GM12878 (cell line): ENCODE results near the gene ANXA5. TPM values are rescaled to one million over a fixed set of nuclear protein-coding genes. Genes with fewer than 3 reads are reported as not detected.
A peak's percentile ranks its signal among the peaks of the same experiment; 100 is the strongest.

Experiments
- ATAC-seq: fragments of 200-7000 bp; cut with Tn5 transposase; 3 replicates; pipeline ENCODE4 v1.9.1; 2020; ENCODE audit warnings: mild to moderate bottlenecking, moderate library complexity
- BruUV-seq: library from RNA; stranded (reverse); fragments of 400-500 nt; replicated peaks from 2 replicates; lab custom pipeline; 2021; lab: Mats Ljungman, UMichigan
- CTCF ChIA-PET: fragments of 300-600 bp; sonication (Branson Sonifier 250); formaldehyde crosslinking; extraction: SDS; loops from one replicate; lab custom pipeline; 2021; ENCODE audit warnings: inconsistent platforms; lab: Yijun Ruan, JAX
- POLR2A ChIA-PET: fragments of 350-600 bp; formaldehyde crosslinking; extraction: SDS; loops from one replicate; lab custom pipeline; 2021; ENCODE audit warnings: inconsistent platforms; lab: Charles Lee
- RAD21 ChIA-PET: fragments of 300-600 bp; sonication (Branson Sonifier 250); formaldehyde crosslinking; loops from one replicate; lab custom pipeline; 2023; ENCODE audit warnings: antibody characterized with exemption; ENCODE audit not compliant: unreplicated experiment; lab: Charles Lee
- SMC1A ChIA-PET: fragments of 300-600 bp; sonication (Branson Sonifier 250); formaldehyde crosslinking; loops from one replicate; lab custom pipeline; 2023; ENCODE audit not compliant: unreplicated experiment, uncharacterized antibody; lab: Charles Lee
- DNase-seq: peaks from one replicate; pipeline ENCODE4 v3.0.0-alpha.2; 2011; ENCODE audit warnings: low read depth, low spot score
- FAIRE-seq: peaks from 3 replicates; lab custom pipeline; 2011; peaks lifted over from hg19 to GRCh38; lab: Jason Lieb, UNC
- H2AFZ ChIP-seq: 2 replicates; pipeline ENCODE4 v1.6.0; 2011; ENCODE audit warnings: low read depth, low read length, control low read depth; ENCODE audit not compliant: control insufficient read depth
- H3K27ac ChIP-seq: 2 replicates; pipeline ENCODE4 v1.5.1; 2011; ENCODE audit warnings: control low read depth; ENCODE audit not compliant: control insufficient read depth, insufficient read depth
- H3K27me3 ChIP-seq, 2 experiments: replicated peaks in 1 of 2; 2 replicates each; pipeline versions ENCODE4 v1.6.0 to v1.6.1; 2011; ENCODE audit warnings: low read length in 1 of 2; ENCODE audit not compliant: control insufficient read depth in 2 of 2, insufficient read depth in 2 of 2
- H3K36me3 ChIP-seq, 2 experiments: 2 replicates each; pipeline ENCODE4 v1.5.1; 2011; ENCODE audit warnings: low read length in 1 of 2; ENCODE audit not compliant: control insufficient read depth in 2 of 2, insufficient read depth in 2 of 2
- H3K4me1 ChIP-seq: 2 replicates; pipeline ENCODE4 v1.6.1; 2011; ENCODE audit warnings: mild to moderate bottlenecking, low read length, moderate library complexity, mixed read lengths; ENCODE audit not compliant: control insufficient read depth, insufficient read depth
- H3K4me2 ChIP-seq: 2 replicates; pipeline ENCODE4 v1.6.0; 2011; ENCODE audit warnings: control low read depth; ENCODE audit not compliant: control insufficient read depth, insufficient read depth
- H3K4me3 ChIP-seq: fragments of 200-600 bp; sonication (generic); 2 replicates; pipeline ENCODE4 v1.5.1; 2016
- H3K79me2 ChIP-seq: 2 replicates; pipeline ENCODE4 v1.6.0; 2011; ENCODE audit warnings: low read length; ENCODE audit not compliant: control insufficient read depth, insufficient read depth
- H3K9ac ChIP-seq: 2 replicates; pipeline ENCODE4 v1.8.0; 2011; ENCODE audit warnings: low read length, control low read depth, mixed read lengths; ENCODE audit not compliant: control insufficient read depth, insufficient read depth
- H3K9me3 ChIP-seq: replicated peaks from 3 replicates; pipeline ENCODE4 v1.5.1; 2011; ENCODE audit warnings: mild to moderate bottlenecking, low read length; ENCODE audit not compliant: control insufficient read depth, insufficient read depth
- H4K20me1 ChIP-seq: 2 replicates; pipeline ENCODE4 v1.6.0; 2011; ENCODE audit not compliant: control insufficient read depth, insufficient read depth
- CREM ChIP-seq: IDR thresholded peaks from 2 replicates; pipeline ENCODE4 v1.6.1; 2014; ENCODE audit warnings: antibody characterized with exemption, low read depth
- DPF2 ChIP-seq: fragments of 450-650 bp; IDR thresholded peaks from 2 replicates; pipeline ENCODE4 v1.6.1; 2017; ENCODE audit warnings: mild to moderate bottlenecking
- LARP7 ChIP-seq: fragments of 450-650 bp; IDR thresholded peaks from 2 replicates; pipeline ENCODE4 v1.6.1; 2017; ENCODE audit warnings: mild to moderate bottlenecking
- NFIC ChIP-seq: IDR thresholded peaks from 2 replicates; pipeline ENCODE4 v1.6.1; 2012; ENCODE audit warnings: low read depth, mild to moderate bottlenecking, inconsistent platforms, low read length, moderate library complexity
- POU2F2 ChIP-seq: IDR thresholded peaks from 3 replicates; pipeline ENCODE4 v1.6.1; 2011; ENCODE audit warnings: low read depth, mild to moderate bottlenecking, low read length, borderline replicate concordance
- WGBS: methylation state at CpG from one replicate; pipeline ENCODE4 v1.1.6; 2016; ENCODE audit warnings: low lambda C conversion rate; ENCODE audit not compliant: insufficient replicate concordance, insufficient coverage; ENCODE audit errors: missing lambda C conversion rate; 5-methylcytosine and 5-hydroxymethylcytosine counted together
- in situ Hi-C: fragments of 300-500 bp; cut with MboI; formaldehyde crosslinking; loops from 9 replicates; pipeline ENCODE4 v1.14.3; 2018; ENCODE audit warnings: mixed read lengths
- intact Hi-C: fragments of 100-400 bp; cut with micrococcal nuclease; formaldehyde crosslinking; loops from one replicate; pipeline ENCODE4 v1.14.2; 2022; ENCODE audit not compliant: unreplicated experiment
- polyA plus RNA-seq, 11 experiments: library from polyadenylated mRNA; depleted of rRNA in 4 of 11; unstranded in 6 of 11; stranded (reverse) in 5 of 11; fragments of >200 nt; fragmentation: Nextera tagmentation in 4 of 11; fragmentation: Illumina TruSeq in 1 of 11; extraction: Ambion mirVana in 4 of 11; extraction: Trizol in 1 of 11; gene quantifications; 1 replicate in 1 of 11; 2 replicates in 10 of 11; pipeline versions ENCODE4 v1.2.1 to v1.2.3, GENCODE V29; 2011 to 2016; ENCODE audit warnings: inconsistent platforms in 2 of 11, missing spikeins in 2 of 11, low read depth in 1 of 11
- total RNA-seq, 4 experiments: library from RNA; depleted of rRNA in 3 of 4; stranded (reverse); fragments of >200 nt in 3 of 4; fragmentation: Illumina TruSeq in 1 of 4; extraction: Trizol in 1 of 4; gene quantifications; 2 replicates each; pipeline versions ENCODE4 v1.2.1 to v1.2.3, GENCODE V29; 2013 to 2021
- TF ChIP-seq, protein P1 (sequence below): IDR thresholded peaks from 2 replicates; pipeline ENCODE4 v1.6.1; 2012; ENCODE audit warnings: low read depth, low read length, improper control_type of control experiment
- TF ChIP-seq, protein P2 (sequence below): fragments of 450-650 bp; IDR thresholded peaks from 2 replicates; pipeline ENCODE4 v1.6.1; 2016; ENCODE audit warnings: mild to moderate bottlenecking, moderate library complexity, borderline replicate concordance

Gene ANXA5
- total and polyA plus RNA-seq, 10 of the 15 experiments (the other 5 are each of a cell fraction or from before 2014, with no cell fraction given), result 101 to 249 (median 169) TPM

DNA sequence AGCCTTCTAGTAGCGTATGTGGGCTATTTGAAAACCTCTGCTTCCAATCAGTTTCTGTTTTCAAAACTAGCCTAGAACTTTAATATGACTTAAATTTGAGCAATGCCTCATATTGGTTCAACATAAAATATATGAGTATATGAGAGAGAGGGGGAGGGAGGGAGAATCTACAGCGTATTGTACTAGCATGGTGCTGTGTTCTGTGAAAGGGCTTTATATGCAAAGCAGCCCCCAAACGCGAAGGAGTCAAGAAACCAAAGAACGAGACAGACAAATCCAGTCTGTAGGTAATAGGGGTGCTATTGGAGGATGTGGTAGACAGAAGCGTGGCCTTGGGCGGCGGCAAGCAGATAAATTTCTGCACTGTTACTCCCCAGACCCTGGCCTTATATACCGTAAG, 784 bp upstream of the ANXA5 start:
- Histone ChIP-seq H3K9me3 (no peaks in the 10 kb centered on the region), H4K20me1 (no peaks in the 10 kb centered on the region), H3K36me3 (no peaks in the 10 kb centered on the region), H2AFZ (peak overlapping the region; percentile 87), H3K4me2 (peak overlapping the region; percentile 75), H3K27ac (peak overlapping the region; percentile 63; the same call in 1 of the 2 replicates), H3K79me2 (peaks cover 15% of the 10 kb centered on the region), H3K9ac (peak overlapping the region; percentile 89), H3K27me3 (no peaks in the 10 kb centered on the region), H3K4me3 (peak overlapping the region; percentile 90), H3K4me1 (peaks cover 15% of the 10 kb centered on the region)
- TF ChIP-seq, protein P1, sequence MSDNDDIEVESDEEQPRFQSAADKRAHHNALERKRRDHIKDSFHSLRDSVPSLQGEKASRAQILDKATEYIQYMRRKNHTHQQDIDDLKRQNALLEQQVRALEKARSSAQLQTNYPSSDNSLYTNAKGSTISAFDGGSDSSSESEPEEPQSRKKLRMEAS, result peak; percentile 6; the same call in 1 of the 2 replicates
- TF ChIP-seq NFIC, result 0 out of 2 replicates have a peak, but pooled peaks have one; percentile 14
- TF ChIP-seq POU2F2, result peak; percentile 58; the same call in 2 of the 3 replicates
- no peak for TF ChIP-seq DPF2
- TF ChIP-seq, protein P2, sequence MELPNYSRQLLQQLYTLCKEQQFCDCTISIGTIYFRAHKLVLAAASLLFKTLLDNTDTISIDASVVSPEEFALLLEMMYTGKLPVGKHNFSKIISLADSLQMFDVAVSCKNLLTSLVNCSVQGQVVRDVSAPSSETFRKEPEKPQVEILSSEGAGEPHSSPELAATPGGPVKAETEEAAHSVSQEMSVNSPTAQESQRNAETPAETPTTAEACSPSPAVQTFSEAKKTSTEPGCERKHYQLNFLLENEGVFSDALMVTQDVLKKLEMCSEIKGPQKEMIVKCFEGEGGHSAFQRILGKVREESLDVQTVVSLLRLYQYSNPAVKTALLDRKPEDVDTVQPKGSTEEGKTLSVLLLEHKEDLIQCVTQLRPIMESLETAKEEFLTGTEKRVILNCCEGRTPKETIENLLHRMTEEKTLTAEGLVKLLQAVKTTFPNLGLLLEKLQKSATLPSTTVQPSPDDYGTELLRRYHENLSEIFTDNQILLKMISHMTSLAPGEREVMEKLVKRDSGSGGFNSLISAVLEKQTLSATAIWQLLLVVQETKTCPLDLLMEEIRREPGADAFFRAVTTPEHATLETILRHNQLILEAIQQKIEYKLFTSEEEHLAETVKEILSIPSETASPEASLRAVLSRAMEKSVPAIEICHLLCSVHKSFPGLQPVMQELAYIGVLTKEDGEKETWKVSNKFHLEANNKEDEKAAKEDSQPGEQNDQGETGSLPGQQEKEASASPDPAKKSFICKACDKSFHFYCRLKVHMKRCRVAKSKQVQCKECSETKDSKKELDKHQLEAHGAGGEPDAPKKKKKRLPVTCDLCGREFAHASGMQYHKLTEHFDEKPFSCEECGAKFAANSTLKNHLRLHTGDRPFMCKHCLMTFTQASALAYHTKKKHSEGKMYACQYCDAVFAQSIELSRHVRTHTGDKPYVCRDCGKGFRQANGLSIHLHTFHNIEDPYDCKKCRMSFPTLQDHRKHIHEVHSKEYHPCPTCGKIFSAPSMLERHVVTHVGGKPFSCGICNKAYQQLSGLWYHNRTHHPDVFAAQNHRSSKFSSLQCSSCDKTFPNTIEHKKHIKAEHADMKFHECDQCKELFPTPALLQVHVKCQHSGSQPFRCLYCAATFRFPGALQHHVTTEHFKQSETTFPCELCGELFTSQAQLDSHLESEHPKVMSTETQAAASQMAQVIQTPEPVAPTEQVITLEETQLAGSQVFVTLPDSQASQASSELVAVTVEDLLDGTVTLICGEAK, result peak; percentile 55; the same call in 1 of the 2 replicates
- no peak for TF ChIP-seq LARP7
- TF ChIP-seq CREM, result 0 out of 2 replicates have a peak, but pooled peaks have one; percentile 1
- no TSS peak for BruUV-seq
- RAD21 ChIA-PET, result interaction anchor here (1.7 kb wide), 1 partner anchor 27 kb away, joined by 7 read pairs; no protein-coding TSS in a partner anchor
- FAIRE-seq, result no peak
- DNase-seq, result no peak
- POLR2A ChIA-PET, result interaction anchor here (1.3 kb wide), 1 partner anchor 102 kb away, joined by 5 read pairs; no protein-coding TSS in a partner anchor
- 8% methylated on average over 9 of the region's 9 CpGs for WGBS
- SMC1A ChIA-PET, result interaction anchor here (2.1 kb wide), 1 partner anchor 15 kb away, joined by 8 read pairs; no protein-coding TSS in a partner anchor
- intact Hi-C loops, result loop anchor here (5.0 kb wide), 1 partner anchor 175 kb away; the partner anchor contains the start of gene BBS7
- peak; percentile 20 for ATAC-seq
- CTCF ChIA-PET, result interaction anchor here (0.9 to 1.5 kb wide), 5 partner anchors 11 to 127 kb away, joined by 3 to 4 read pairs (median 3); no protein-coding TSS in a partner anchor
- in situ Hi-C loops, result no loop called here
